ENCODE measurements around the gene OR10G3. TPM values are rescaled to one million over a fixed set of nuclear protein-coding genes. Genes with fewer than 3 reads are reported as not detected.
A peak's percentile ranks its signal among the peaks of the same experiment; 100 is the strongest.
"Not testable (repeated sequence)": the region's sequence is repeated elsewhere in the genome, so short reads cannot be mapped to it uniquely, and the experiment has no call there.

The OR10G3 gene
- not detected in 2 replicates for total RNA-seq (2014; rRNA removed; shearing (Covaris generic))

- DNase-seq (ENCODE audit: low spot score), result no peak
Observed at GRCh38 chr14:21579976-21580375, at the start of gene OR10G3. Gene OR10G3 (minus strand): TSS chr14:21580076. CDS start chr14:21570744, 9,332 bp downstream.

- no peak for DNase-seq (ENCODE audit: low spot score)
Observed at GRCh38 chr14:21626491-21627230, 46.8 kb upstream of the OR10G3 start.

GRCh38 chr14:21617614-21618013 is 37.7 kb upstream of the OR10G3 start:
- DNase-seq (ENCODE audit: low spot score), result no peak

GRCh38 chr14:21614240-21614639 is 34.4 kb upstream of the OR10G3 start:
- no peak for DNase-seq (ENCODE audit: low spot score)

- no peak for DNase-seq (ENCODE audit: low spot score)
Observed at GRCh38 chr14:21612324-21612723, 32.4 kb upstream of the OR10G3 start.

GRCh38 chr14:21602181-21602580 is 22.3 kb upstream of the OR10G3 start:
- not testable (repeated sequence) for DNase-seq (ENCODE audit: low spot score)

- DNase-seq (ENCODE audit: low spot score), result no peak
Observed at GRCh38 chr14:21589317-21589716, 9.4 kb upstream of the OR10G3 start.

- no peak for DNase-seq (ENCODE audit: low spot score)
Observed at GRCh38 chr14:21575661-21576060, 4.2 kb downstream of the OR10G3 start.

- no peak for DNase-seq (ENCODE audit: low spot score)
Observed at GRCh38 chr14:21572604-21573003, 7.3 kb downstream of the OR10G3 start.

- DNase-seq (ENCODE audit: low spot score), result no peak
Observed at GRCh38 chr14:21558703-21559170, 21.1 kb downstream of the OR10G3 start.

GRCh38 chr14:21557084-21557901 is 22.6 kb downstream of the OR10G3 start:
- peak; percentile 72 for DNase-seq (ENCODE audit: low spot score)

- no peak for DNase-seq (ENCODE audit: low spot score)
Observed at GRCh38 chr14:21556378-21557083, 23.3 kb downstream of the OR10G3 start.

GRCh38 chr14:21553266-21553665 is 26.6 kb downstream of the OR10G3 start:
- DNase-seq (ENCODE audit: low spot score), result no peak

- DNase-seq (ENCODE audit: low spot score), result not testable (repeated sequence)
Observed at GRCh38 chr14:21544588-21544987, 35.3 kb downstream of the OR10G3 start.

GRCh38 chr14:21543963-21544362 is 35.9 kb downstream of the OR10G3 start:
- no peak for DNase-seq (ENCODE audit: low spot score)

GRCh38 chr14:21543521-21543960 is 36.3 kb downstream of the OR10G3 start:
- DNase-seq (ENCODE audit: low spot score), result no peak

- DNase-seq (ENCODE audit: low spot score), result no peak
Observed at GRCh38 chr14:21541413-21542074, 38.3 kb downstream of the OR10G3 start.

GRCh38 chr14:21539189-21539940 is 40.5 kb downstream of the OR10G3 start:
- no peak for DNase-seq (ENCODE audit: low spot score)

- no peak for DNase-seq (ENCODE audit: low spot score)
Observed at GRCh38 chr14:21537090-21537424, 42.8 kb downstream of the OR10G3 start.

- DNase-seq (ENCODE audit: low spot score), result no peak
Observed at GRCh38 chr14:21536418-21537089, 43.3 kb downstream of the OR10G3 start.
